NCI-H748 (cell line): ENCODE measurements around the gene FAM120B.

Source experiments
- DNase-seq: peaks from one replicate; lab custom pipeline; 2025; ENCODE audit not compliant: unreplicated experiment; lab: John Stamatoyannopoulos, UW

Gene FAM120B

DNA sequence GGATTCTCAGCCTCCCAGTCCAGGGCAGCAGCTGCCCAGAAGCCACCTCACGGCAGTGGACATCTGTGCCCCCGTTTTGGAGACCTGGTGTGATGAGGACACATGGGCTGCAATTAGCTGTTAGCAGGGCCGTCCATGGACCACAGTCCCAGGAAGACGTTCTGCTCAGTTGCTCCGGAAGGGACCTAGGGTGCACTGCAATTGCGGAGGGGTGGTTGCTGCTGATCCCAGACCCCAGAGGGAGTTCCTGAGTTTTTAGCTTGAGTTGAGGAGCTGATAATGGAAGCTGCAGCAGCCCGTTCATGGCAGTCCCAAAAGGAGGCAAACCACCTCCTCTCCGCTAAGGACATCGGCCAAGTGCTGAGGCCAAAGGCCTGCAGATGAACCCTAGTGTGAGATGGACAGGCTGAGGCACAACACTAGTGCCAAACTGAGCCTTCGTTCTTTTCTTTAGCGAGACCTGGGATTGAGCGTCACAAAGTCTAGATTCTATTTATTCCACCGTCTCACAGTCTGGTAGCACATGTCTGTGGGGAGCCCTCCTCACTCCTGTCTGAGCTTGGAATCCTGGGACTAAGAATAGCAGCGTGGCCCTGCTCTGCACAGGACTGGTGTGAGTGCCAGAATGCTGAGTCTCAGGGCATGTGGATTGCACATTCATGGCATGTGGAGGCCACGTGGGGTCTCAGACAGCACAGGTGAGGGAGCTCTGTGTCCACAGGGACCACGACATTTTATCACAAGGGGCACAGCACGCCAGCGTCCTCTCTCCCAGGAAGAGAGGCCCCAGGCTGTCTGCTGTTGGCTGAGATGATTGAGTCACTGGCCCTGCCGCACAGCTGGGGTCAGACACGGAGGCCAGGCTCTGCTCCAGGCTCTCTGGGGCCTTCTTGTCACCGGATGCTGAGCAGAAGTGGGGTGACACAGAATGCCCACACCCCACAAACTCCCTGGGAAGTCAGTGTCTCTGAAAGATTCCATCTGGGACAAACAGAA is 133.1 kb downstream of the FAM120B start:
- no peak for DNase-seq

DNA sequence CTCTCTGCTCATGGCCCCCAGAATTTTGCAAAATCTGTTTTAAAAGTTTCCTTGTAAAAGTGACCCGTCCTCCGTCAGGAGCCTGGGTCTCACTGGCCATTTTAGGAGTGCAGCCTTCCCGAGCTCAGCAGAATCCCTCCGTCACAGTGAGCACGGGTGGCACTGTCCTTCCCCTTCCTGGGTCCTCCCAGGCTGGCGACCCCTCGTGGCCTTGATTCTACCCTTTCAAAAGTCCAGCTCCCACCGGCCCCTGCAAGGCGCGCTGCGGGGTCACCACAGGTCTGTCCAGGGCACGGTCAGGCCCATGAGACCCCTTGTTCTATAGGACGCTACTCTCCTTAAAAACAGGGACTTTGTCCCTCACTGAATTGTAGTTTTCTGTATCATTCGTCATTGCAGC is 133.9 kb downstream of the FAM120B start:
- no peak for DNase-seq

DNA sequence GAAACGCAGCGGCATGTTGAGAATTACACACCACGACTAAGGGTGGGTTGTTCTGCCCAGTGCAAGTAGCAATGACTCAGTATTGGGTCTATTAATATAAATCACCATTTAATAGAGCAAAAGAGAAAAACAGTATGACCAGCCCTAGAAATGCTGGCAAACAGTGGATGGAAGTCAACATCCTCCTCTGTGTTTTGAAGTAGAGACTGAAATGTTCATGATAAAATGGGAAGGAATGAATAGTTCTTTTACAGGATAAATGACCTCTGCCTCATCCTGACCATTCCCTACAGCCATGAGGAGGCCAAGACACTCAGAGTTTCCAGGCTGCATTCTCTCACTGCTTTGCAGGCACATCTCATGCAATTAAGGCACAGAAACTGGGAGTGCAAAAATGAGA is 134.8 kb downstream of the FAM120B start:
- DNase-seq = no peak

DNA sequence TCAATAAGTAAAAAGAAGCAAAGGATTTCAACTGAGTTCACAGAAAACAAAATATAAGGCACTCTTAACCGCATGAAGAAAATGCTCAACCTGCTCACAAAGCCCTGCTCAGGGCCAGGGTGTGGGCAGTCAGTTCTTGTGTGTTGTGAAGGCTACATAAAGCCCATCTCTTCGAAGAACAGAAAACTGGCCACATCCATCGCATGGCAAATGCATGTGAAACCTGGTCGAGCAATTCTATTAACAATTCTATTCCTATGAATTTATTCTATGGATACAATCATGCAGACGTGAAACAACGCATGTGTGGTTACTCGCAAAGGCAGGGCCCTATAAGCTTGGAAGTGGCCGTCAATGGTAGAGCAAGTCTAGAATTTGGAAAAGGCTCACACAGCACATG is 136.0 kb downstream of the FAM120B start:
- no peak for DNase-seq

DNA sequence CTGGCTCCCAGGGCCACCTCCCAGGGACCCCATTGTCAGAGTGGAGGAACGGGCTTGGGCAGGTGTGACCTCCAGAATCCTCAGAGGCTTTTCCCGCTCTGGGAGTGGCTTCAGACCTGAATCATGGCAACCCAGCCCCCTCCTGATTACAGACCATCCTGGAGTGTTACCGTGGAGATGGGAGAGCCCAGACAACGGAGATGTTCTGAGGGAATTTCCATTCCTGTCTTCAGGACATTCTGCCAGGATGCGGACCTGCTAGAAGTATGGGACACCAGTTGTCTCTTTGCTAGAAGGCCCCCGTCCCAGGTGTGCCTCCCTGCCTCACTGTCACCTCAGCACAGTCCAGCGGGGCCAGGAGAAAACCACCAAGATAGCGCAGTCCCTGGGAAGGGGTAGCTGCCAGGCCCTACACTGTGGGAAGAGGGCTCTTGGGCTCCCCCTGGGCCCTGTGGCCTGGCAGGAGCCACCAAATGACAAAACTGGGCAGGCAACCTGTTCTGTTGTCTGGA is 136.6 kb downstream of the FAM120B start:
- DNase-seq = peak; percentile 30

DNA sequence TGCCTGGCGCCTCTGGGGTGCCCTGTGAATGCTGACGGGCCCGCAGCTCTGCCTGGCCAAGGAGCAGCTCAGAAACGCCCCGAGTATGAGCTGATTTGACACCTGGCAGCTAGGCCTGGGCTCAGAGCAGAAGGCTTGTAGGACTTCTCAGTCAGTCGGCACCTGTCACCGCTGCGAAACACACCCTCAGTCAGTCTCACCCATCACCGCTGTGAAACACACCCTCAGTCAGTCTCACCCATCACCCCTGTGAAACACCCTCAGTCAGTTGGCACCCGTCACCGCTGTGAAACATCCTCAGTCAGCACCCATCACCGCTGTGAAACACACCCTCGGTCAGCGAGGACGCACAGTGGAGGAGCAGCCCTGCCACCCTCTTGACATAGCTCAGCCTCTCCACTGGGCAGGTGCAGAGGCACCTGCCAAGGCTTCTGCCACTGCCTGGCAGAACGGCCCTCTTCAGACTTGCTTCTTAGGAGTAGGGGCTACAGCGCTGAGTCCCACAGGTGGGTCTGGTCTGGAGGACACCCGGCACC is 137.6 kb downstream of the FAM120B start:
- DNase-seq = no peak

DNA sequence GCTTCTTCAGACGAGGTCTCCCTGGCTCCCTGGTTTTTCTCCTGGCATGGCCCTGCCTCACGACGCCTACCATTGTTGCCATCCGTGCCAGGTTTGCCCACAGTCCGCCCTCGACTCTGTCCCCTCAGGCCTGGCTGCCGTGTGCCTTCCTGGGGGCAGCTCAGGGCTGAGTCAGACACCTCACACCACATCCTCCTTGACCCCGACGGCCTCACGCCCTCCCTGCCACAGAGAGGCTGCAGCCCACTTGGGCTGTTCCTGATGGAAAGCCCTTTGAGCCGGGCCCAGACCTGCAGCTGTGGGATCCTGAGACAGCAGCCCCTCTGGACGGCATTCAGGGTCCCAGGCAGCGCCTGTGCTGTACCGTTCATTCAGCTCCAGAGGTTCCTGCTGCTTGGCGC is 138.3 kb downstream of the FAM120B start:
- no peak for DNase-seq

DNA sequence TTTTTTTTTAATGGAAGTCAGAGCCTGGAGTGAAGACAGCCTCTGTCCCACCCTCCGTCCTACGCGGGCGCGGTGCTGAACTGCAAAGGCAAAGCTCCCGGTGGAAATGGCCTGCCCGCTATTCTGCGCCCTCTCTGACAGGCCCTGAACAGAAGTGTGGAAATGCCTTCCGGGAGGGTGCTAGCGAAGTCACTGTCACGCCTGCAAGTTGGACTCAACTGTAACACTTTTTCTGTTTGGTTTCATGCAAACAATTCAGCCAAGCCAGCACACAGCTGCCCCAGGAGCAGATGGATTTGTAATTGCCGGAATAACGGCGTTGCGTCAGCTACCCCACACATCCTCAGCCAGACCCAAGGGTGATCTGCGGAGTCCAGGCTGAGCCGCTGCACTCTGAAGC is 138.9 kb downstream of the FAM120B start:
- DNase-seq = no peak

DNA sequence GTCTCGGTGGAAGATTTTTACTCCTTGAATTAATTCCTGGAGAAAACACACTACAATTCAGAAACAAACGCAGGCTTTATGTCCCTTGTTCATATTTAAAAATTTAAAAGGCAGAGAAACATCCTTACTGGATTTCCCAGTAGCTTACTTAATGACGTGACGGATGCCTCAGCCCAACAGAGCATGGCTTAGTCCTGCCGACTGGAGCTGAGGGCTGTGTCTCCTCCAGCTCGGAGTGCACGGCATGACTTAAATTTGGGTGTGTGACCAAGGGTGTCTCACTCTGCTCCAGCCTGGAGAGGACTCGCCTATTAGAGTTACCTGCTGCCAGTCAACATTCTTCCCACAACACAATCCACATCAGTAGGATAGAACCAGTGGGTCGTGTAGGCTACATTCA is 139.4 kb downstream of the FAM120B start:
- no peak for DNase-seq

DNA sequence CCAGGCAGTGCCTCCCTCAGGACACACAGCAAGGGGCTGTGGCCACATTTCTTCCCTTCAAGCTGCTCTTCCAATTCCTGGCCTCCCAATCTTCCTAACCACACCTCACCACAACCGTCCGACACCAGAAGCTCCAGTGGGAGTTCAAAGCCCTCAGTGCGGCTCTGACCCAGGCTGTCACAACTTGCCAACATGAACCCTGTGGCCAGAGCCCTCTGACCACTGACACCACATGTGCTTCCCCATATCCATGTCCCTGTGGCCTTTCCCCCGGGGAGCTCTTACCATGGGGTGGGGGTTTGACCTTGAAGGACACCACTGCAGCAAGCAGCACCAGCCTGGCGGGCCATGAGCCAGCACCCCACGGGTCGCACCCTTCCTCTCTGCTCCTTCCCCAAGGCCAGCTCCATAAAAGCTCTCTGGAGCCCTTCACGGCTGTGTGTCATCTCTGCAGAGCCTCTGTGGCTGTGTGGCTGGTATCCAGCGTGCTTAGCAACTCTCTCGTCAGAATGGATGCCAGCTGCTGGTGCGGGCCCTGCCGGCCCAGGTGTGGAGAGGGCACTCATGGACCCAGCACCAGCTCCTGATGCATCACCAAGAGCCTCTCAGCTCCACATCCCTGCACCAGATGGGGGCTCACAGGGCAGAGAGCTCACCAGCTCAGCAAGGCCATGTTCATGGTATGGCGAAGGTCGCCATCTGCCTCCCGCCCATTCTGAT is 140.4 kb downstream of the FAM120B start:
- no peak for DNase-seq

DNA sequence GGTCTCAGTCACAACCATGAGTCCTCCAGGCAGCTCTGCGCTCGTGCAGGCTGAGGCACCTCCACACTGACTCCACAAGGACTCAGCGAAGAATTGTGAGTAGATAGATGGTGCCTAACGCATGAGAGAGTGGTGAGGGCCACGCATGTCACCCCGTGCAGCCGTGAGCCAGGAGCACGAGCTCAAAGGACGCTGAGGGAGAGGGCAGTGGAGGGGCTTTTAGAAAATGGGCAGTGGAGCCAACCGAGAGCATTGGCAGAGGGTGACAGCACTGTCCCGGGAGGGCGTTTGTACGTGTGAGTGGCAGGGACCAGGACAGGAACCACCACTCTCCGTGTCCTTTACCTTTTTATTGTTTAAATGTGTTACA is 141.0 kb downstream of the FAM120B start:
- DNase-seq = no peak

DNA sequence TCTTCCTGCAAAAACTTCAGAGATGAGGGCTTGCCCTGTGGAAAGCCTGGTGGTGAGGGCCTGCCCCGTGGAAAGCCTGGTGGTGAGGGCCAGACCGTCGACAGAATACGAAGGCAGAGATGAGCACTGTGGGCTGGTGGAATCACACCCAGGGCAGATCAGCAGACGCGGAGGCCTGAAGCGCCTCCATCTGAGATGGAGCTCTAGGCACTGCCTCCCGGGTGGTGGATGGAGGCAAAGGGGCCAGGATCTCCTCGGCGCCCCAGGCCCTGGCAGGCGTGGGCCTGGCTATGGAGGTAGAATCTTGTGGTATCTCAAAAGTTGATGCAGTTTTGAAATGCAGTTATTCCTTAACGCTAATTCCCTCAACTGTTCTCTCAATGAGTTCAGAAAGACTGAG is 141.8 kb downstream of the FAM120B start:
- DNase-seq = no peak

DNA sequence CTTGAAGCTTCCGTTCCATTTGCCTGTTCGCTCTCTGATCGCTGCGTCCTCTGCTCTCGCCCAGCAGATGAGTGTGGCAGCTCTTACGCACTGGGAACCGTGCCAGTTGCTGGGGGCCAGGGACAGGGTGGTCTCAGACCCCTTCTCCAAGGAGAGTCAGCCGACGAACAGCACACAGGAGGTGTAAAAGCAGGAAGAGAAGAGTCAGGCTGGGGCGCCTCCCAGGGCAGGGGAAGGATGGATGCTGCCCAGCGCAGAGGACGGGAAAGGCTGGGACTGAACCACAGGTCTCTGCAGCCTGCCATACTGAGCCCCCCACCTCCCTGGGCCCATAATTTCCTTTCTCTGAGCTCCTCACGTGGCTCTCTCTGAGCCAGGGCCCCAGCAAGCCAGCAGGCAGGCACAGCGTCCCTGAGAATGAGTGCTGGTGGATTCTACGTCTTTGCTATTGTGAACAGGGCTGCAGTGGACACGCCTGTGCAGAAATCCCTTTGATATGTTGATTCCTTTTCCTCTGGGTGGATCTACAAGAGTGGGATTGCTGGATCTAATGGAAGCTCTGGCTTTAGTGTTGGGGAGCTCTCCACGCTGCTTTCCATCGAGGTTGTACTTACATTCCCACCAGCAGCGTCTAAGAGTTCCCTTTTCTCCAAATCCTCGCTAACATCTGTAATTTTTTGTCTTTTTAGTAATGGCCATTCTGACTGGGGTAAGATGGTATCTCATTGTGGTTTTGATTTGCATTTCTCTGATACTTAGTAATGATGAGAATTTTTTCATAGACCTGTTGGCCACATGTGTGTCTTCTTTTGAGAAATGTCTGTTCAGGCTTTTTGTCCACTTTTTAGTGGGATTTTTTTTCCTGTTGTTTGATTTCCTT is 142.4 kb downstream of the FAM120B start:
- DNase-seq = no peak

DNA sequence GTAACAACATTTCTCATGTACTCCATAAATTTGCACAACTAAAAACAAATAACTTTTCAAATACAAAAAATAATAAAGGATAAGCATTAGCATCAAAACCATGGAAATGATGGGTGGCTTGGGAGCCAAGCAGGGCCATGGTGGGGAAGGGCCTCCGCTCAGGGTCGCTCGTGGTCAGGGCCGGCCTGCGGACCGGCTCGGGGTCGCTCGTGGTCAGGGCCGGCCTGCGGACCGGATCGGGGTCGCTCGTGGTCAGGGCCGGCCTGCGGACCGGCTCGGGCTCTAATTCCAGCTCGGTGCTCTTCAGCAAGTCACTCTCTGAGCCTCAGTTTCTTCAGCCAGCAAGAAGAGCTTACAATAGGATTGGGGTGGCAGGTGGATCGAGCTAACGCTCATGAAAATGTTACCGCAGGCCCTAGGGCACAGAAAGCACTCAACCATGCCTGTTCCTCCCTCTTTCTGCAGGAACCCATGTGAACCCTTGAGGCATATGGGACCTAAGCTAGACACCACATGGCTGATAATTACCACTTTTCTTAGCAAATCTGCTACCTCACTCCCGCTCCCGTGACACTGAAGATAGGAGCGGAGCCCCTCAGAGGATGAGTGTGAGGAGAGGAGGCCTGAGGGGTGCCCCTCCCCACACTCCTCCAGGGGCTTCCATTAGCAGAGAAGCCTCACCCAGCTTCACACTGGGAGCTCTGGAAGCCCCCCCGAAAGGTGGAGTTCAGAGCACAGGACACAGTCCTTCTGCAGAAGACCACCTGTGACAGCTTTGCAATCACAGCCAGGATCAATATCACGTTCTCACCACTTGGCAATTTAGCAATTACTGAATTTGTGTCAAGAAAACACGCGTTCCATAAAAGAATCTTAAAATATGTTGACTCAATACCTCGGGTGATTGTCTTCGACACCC is 143.5 kb downstream of the FAM120B start:
- DNase-seq = no peak

DNA sequence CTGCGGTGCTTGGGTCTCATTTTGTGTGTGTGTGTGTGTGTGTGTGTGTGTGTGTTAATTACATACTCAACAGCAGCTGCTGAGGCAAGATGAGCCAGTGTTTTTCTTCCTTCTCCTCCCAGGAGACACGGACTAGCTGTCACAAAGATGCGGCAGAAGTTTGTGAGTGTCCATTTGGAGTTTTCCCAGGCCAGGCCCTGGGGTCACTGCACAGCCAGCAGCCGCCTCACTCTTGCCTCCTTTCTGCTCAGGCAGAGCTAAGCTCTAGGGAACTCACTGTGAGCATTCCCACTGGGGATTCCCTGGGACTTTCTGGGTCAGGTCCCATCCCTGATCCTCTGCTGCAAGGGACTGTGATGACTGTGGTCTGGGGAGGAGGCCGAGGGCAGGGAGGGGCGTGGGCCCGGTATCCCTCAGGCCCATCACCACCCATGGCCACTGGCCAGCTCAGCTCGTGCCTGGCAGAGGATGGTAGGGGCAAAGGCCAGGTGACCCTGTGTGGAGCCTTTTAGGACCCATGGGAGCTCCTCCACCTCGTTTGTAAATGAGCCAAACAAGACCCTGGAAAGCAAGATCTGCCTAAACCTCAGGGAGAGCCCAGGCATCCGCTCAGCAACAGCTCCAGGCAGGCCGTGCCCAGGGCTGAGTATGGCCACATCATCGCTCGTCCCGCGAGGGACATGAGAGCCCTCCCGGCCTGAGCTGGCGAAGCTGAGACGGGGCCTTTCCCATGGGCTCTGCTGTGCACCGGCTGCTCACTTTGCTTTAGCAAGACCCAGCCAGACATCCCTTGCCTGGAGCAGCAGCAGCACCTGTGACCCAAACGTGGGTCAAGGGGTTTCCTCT is 144.6 kb downstream of the FAM120B start:
- DNase-seq = no peak

DNA sequence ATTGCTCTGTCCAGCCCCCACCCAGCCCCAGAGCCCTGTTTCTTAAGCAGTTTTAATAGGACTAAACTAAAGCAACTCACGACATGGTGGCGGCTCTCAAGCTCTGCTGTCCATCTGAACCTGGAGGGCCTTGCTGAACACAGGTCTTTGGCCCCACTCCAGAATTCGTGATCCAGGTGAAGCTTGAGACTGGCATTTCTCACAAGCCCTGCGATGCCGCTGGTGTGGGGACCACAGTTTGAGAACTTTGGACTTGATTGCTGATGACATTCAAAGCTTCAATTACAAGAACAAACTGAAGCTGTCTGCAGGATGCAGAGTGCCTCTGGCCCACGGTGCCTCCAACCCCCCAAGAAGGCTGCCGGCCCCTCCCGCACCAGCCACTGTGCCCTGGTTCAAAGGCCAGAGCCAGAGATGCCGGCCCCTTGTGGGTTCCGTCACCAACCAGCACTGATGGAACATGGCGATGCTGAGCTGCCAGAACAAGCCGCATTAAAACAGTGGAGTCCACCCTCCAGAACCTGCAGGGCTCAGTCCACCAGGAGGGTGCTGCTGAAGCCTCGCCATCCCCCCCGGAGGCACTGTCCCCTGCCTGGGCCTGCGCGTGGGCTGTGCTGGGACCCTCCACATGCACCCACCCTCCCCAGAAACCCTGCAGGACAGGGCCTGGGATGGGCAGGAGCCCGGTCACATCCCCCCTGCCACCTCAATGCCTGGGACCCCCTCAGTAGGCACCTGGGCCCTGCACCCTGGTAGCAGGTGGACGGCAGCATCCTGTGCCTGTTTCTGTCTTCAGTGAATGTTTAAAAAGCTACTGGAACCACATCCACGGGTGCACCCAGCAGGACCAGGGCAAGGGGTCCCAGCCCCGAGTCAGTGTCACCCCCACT is 145.4 kb downstream of the FAM120B start:
- no peak for DNase-seq

DNA sequence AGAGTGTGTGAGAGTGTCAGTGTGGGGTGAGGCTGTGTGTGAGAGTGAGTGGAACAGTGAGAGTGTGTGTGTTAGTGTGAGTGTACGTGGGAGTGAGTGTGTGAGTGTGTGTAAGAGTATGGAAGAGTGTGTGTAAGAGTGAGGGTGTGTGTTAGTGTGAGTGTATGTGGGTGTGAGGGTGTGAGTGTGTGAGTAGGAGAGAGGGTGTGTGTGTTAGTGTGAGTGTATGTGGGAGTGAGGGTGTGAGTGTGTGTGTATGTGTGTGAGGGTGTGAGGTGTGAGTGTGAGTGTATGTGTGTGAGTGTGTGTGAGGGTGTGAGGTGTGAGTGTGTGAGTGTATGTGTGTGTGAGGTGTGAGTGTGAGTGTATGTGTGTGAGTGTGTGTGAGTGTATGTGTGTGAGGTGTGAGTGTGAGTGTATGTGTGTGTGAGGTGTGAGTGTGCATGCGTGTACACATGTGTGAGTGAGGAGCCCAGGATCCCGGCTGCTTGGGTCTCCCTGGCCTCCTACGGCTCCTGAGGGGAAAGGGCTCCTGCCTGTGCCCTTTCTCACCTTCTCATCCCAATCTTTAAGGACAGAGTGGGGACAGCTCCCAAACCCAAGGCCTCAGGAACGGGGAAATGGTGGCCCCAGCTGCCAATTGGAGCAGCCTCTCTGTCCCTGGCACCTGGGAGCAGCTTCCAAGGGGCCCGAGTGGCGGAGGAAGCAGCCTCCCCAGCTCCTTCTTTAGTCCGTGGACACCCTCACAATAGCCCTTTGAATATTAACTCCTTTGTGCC is 146.4 kb downstream of the FAM120B start:
- no peak for DNase-seq
